ENCODE measurements around the gene AMOTL1.

DNA sequence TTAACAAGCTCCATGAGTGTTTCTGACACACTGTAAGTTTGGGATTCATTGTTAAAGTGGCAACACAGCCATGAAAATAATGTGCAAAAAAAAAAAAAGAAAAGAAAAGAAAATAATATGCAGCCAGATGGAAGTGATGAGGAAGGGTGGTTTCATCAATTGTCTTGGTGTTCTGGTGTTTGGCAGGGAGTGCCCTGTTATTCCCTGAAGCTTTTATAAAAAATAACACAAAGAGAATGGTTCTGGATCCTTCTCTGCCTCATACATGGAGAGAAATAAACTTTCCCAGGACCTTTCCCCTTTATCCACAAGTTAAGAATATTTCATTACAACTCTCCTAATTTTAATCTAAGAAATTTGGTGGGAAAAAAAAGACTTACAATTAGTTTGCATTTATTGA is 16.7 kb downstream of the AMOTL1 start:
- TF ChIP-seq, protein P1, sequence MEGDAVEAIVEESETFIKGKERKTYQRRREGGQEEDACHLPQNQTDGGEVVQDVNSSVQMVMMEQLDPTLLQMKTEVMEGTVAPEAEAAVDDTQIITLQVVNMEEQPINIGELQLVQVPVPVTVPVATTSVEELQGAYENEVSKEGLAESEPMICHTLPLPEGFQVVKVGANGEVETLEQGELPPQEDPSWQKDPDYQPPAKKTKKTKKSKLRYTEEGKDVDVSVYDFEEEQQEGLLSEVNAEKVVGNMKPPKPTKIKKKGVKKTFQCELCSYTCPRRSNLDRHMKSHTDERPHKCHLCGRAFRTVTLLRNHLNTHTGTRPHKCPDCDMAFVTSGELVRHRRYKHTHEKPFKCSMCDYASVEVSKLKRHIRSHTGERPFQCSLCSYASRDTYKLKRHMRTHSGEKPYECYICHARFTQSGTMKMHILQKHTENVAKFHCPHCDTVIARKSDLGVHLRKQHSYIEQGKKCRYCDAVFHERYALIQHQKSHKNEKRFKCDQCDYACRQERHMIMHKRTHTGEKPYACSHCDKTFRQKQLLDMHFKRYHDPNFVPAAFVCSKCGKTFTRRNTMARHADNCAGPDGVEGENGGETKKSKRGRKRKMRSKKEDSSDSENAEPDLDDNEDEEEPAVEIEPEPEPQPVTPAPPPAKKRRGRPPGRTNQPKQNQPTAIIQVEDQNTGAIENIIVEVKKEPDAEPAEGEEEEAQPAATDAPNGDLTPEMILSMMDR (IDR thresholded peaks at IDR 0.05) = no peak
- no peak for TF ChIP-seq POLR2A (IDR thresholded peaks at IDR 0.05)
